ENCODE measurements around the gene ANKRD18B.

Gene ANKRD18B

GRCh38 chr9:33510262-33511183, 13.5 kb upstream of the ANKRD18B start (continued):
- TF ChIP-seq ZNF121 (tag by site-specific recombination; IDR thresholded peaks at IDR 0.05) = no peak
- no peak for TF ChIP-seq ZNF140 (tag by site-specific recombination; IDR thresholded peaks at IDR 0.05)
- no peak for TF ChIP-seq GLIS2 (tag by site-specific recombination; IDR thresholded peaks at IDR 0.05)
- no peak for TF ChIP-seq ZNF133 (tag by site-specific recombination; IDR thresholded peaks at IDR 0.05)
- TF ChIP-seq ZNF488 (tag by site-specific recombination; IDR thresholded peaks at IDR 0.05) = no peak
- no peak for TF ChIP-seq ZNF10 (tag by site-specific recombination; IDR thresholded peaks at IDR 0.05)
- TF ChIP-seq, protein P1, sequence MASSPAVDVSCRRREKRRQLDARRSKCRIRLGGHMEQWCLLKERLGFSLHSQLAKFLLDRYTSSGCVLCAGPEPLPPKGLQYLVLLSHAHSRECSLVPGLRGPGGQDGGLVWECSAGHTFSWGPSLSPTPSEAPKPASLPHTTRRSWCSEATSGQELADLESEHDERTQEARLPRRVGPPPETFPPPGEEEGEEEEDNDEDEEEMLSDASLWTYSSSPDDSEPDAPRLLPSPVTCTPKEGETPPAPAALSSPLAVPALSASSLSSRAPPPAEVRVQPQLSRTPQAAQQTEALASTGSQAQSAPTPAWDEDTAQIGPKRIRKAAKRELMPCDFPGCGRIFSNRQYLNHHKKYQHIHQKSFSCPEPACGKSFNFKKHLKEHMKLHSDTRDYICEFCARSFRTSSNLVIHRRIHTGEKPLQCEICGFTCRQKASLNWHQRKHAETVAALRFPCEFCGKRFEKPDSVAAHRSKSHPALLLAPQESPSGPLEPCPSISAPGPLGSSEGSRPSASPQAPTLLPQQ (tag by site-specific recombination; IDR thresholded peaks at IDR 0.05) = no peak
- no peak for TF ChIP-seq ZSCAN16 (tag by site-specific recombination; IDR thresholded peaks at IDR 0.05)
- TF ChIP-seq ZNF350 (tag by site-specific recombination; IDR thresholded peaks at IDR 0.05) = no peak
- TF ChIP-seq ZBTB26 (tag by site-specific recombination; optimal IDR thresholded peaks at IDR 0.05) = peak; percentile 67
- no peak for TF ChIP-seq ZNF223 (tag by site-specific recombination; IDR thresholded peaks at IDR 0.05)
- TF ChIP-seq ZSCAN30 (tag by site-specific recombination; IDR thresholded peaks at IDR 0.05) = no peak
- TF ChIP-seq ZNF202 (tag by site-specific recombination; IDR thresholded peaks at IDR 0.05; ENCODE audit: borderline replicate concordance) = no peak
- TF ChIP-seq ZNF549 (tag by site-specific recombination; IDR thresholded peaks at IDR 0.05) = no peak
- 0 out of 2 replicates have a peak, but pooled peaks have one; percentile 14 for TF ChIP-seq HIC1 (tag by site-specific recombination; IDR thresholded peaks at IDR 0.05)
- TF ChIP-seq ZNF221 (tag by site-specific recombination; IDR thresholded peaks at IDR 0.05; ENCODE audit: borderline replicate concordance) = no peak
- TF ChIP-seq, protein P2, sequence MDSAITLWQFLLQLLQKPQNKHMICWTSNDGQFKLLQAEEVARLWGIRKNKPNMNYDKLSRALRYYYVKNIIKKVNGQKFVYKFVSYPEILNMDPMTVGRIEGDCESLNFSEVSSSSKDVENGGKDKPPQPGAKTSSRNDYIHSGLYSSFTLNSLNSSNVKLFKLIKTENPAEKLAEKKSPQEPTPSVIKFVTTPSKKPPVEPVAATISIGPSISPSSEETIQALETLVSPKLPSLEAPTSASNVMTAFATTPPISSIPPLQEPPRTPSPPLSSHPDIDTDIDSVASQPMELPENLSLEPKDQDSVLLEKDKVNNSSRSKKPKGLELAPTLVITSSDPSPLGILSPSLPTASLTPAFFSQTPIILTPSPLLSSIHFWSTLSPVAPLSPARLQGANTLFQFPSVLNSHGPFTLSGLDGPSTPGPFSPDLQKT (IDR thresholded peaks at IDR 0.05; ENCODE audit: borderline replicate concordance, low read depth, low read length) = no peak
- TF ChIP-seq KLF8 (tag by site-specific recombination; IDR thresholded peaks at IDR 0.05) = no peak
- no peak for TF ChIP-seq ZNF148 (tag by site-specific recombination; IDR thresholded peaks at IDR 0.05; ENCODE audit: borderline replicate concordance)
- no peak for TF ChIP-seq ZBTB21 (tag by site-specific recombination; IDR thresholded peaks at IDR 0.05)
- TF ChIP-seq, protein P3, sequence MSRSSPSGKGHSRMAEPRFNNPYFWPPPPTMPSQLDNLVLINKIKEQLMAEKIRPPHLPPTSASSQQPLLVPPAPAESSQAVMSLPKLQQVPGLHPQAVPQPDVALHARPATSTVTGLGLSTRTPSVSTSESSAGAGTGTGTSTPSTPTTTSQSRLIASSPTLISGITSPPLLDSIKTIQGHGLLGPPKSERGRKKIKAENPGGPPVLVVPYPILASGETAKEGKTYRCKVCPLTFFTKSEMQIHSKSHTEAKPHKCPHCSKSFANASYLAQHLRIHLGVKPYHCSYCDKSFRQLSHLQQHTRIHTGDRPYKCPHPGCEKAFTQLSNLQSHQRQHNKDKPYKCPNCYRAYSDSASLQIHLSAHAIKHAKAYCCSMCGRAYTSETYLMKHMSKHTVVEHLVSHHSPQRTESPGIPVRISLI (tag by site-specific recombination; IDR thresholded peaks at IDR 0.05) = no peak
- no peak for TF ChIP-seq KLF9 (tag by site-specific recombination; IDR thresholded peaks at IDR 0.05; ENCODE audit: low read depth)
- no peak for TF ChIP-seq ZNF621 (tag by site-specific recombination; IDR thresholded peaks at IDR 0.05)
- TF ChIP-seq KLF7 (tag by site-specific recombination; IDR thresholded peaks at IDR 0.05; ENCODE audit: borderline replicate concordance) = no peak
- no peak for TF ChIP-seq SP3 (tag by site-specific recombination; IDR thresholded peaks at IDR 0.05)
- no peak for TF ChIP-seq ZNF561 (tag by site-specific recombination; IDR thresholded peaks at IDR 0.05; ENCODE audit: borderline replicate concordance)
- no peak for TF ChIP-seq ZNF2 (tag by site-specific recombination; IDR thresholded peaks at IDR 0.05)
- TF ChIP-seq GLIS1 (tag by site-specific recombination; IDR thresholded peaks at IDR 0.05) = no peak
- TF ChIP-seq FEZF1 (tag by site-specific recombination; IDR thresholded peaks at IDR 0.05) = 0 out of 2 replicates have a peak, but pooled peaks have one; percentile 35

All from HEK293 (cell line).